HL-60 (cell line): ENCODE results near the gene DOK6.

Source experiments
- GABPA ChIP-seq: IDR thresholded peaks from 2 replicates; pipeline ENCODE4 v1.6.1; 2012; ENCODE audit warnings: low read depth
- POLR2AphosphoS5 ChIP-seq: IDR thresholded peaks from 2 replicates; pipeline ENCODE4 v1.6.1; 2012; ENCODE audit warnings: low read depth
- SPI1 ChIP-seq: IDR thresholded peaks from 2 replicates; pipeline ENCODE4 v1.6.1; 2012; ENCODE audit warnings: low read depth, mild to moderate bottlenecking, borderline replicate concordance
- TF ChIP-seq, protein P1 (sequence below): IDR thresholded peaks from one replicate; pipeline ENCODE4 v1.5.1; 2011; ENCODE audit warnings: low read length, control low read depth, inconsistent platforms; ENCODE audit not compliant: insufficient read depth
- TF ChIP-seq, protein P2 (sequence below): IDR thresholded peaks from 2 replicates; pipeline ENCODE4 v1.6.1; 2012; ENCODE audit warnings: low read depth; ENCODE audit not compliant: insufficient replicate concordance

- TF ChIP-seq, protein P1, sequence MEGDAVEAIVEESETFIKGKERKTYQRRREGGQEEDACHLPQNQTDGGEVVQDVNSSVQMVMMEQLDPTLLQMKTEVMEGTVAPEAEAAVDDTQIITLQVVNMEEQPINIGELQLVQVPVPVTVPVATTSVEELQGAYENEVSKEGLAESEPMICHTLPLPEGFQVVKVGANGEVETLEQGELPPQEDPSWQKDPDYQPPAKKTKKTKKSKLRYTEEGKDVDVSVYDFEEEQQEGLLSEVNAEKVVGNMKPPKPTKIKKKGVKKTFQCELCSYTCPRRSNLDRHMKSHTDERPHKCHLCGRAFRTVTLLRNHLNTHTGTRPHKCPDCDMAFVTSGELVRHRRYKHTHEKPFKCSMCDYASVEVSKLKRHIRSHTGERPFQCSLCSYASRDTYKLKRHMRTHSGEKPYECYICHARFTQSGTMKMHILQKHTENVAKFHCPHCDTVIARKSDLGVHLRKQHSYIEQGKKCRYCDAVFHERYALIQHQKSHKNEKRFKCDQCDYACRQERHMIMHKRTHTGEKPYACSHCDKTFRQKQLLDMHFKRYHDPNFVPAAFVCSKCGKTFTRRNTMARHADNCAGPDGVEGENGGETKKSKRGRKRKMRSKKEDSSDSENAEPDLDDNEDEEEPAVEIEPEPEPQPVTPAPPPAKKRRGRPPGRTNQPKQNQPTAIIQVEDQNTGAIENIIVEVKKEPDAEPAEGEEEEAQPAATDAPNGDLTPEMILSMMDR = no peak
- TF ChIP-seq GABPA (no peak), POLR2AphosphoS5 (no peak), SPI1 (no peak)
- TF ChIP-seq, protein P2, sequence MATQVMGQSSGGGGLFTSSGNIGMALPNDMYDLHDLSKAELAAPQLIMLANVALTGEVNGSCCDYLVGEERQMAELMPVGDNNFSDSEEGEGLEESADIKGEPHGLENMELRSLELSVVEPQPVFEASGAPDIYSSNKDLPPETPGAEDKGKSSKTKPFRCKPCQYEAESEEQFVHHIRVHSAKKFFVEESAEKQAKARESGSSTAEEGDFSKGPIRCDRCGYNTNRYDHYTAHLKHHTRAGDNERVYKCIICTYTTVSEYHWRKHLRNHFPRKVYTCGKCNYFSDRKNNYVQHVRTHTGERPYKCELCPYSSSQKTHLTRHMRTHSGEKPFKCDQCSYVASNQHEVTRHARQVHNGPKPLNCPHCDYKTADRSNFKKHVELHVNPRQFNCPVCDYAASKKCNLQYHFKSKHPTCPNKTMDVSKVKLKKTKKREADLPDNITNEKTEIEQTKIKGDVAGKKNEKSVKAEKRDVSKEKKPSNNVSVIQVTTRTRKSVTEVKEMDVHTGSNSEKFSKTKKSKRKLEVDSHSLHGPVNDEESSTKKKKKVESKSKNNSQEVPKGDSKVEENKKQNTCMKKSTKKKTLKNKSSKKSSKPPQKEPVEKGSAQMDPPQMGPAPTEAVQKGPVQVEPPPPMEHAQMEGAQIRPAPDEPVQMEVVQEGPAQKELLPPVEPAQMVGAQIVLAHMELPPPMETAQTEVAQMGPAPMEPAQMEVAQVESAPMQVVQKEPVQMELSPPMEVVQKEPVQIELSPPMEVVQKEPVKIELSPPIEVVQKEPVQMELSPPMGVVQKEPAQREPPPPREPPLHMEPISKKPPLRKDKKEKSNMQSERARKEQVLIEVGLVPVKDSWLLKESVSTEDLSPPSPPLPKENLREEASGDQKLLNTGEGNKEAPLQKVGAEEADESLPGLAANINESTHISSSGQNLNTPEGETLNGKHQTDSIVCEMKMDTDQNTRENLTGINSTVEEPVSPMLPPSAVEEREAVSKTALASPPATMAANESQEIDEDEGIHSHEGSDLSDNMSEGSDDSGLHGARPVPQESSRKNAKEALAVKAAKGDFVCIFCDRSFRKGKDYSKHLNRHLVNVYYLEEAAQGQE = no peak
These were observed 257.4 kb downstream of the DOK6 start for GRCh38 chr18:69658103-69658502.
